ENCODE measurements around the gene FAAP100.
"Not testable (repeated sequence)": the region's sequence is repeated elsewhere in the genome, so short reads cannot be mapped to it uniquely, and the experiment has no call there.

DNA sequence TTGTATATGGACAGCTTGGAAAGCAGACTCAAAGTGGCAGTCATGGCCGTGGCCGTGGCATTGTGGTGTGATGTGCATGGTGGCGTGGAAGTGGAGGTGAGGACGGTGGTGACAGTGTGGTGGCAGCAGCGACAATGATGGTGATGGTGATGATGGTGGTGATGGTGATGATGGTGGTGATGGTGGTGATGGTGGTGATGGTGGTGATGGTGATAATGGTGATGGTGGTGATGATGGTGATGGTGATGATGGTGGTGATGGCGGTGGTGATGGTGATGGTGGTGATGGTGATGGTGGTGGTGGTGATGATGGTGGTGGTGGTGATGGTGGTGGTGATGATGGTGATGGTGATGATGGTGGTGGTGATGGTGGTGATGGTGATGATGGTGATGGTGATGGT, 21.1 kb downstream of the FAAP100 start:
- not testable (repeated sequence) for TF ChIP-seq EP300 (IDR thresholded peaks at IDR 0.05; ENCODE audit: low read depth); POLR2A (IDR thresholded peaks at IDR 0.05)
